CD4-positive, alpha-beta memory T cell (primary cell): ENCODE results near the gene VN1R2. TPM values are rescaled to one million over a fixed set of nuclear protein-coding genes. Genes with fewer than 3 reads are reported as not detected.
"Not testable (repeated sequence)": the region's sequence is repeated elsewhere in the genome, so short reads cannot be mapped to it uniquely, and the experiment has no call there.

Source experiments
- CTCF ChIA-PET: fragments of 350-600 bp; sonication (Branson Sonifier 250); formaldehyde crosslinking; loops from one replicate; lab custom pipeline; 2021; ENCODE audit warnings: inconsistent platforms; ENCODE audit not compliant: partially characterized antibody; lab: Charles Lee
- POLR2A ChIA-PET: fragments of 350-600 bp; sonication (Branson Sonifier 250); formaldehyde crosslinking; loops from one replicate; lab custom pipeline; 2021; ENCODE audit not compliant: partially characterized antibody; lab: Charles Lee
- DNase-seq, 5 donors: peaks; one replicate each; pipeline versions ENCODE4 v3.0.0 to v3.0.0-alpha.2; 2020 to 2022; ENCODE audit warnings: mixed read lengths in 1 of 5
- H3K27ac ChIP-seq: one replicate; pipeline ENCODE4 v1.7.0; 2013; ENCODE audit warnings: low read depth, low read length
- H3K27me3 ChIP-seq: 2 replicates; pipeline ENCODE4 v1.7.0; 2013; ENCODE audit warnings: mild to moderate bottlenecking, low read length, moderate library complexity; ENCODE audit not compliant: insufficient read depth
- H3K36me3 ChIP-seq: 2 replicates; pipeline ENCODE4 v1.7.0; 2013; ENCODE audit warnings: mild to moderate bottlenecking, low read length, moderate library complexity; ENCODE audit not compliant: insufficient read depth
- H3K4me1 ChIP-seq: 2 replicates; pipeline ENCODE4 v1.7.0; 2013; ENCODE audit warnings: mild to moderate bottlenecking, low read length, moderate library complexity; ENCODE audit not compliant: insufficient read depth
- H3K4me3 ChIP-seq, 2 donors: one replicate each; pipeline ENCODE4 v1.7.0; 2013; ENCODE audit warnings: low read length in 2 of 2, mild to moderate bottlenecking in 1 of 2
- H3K9me3 ChIP-seq, 2 donors: one replicate each; pipeline ENCODE4 v1.7.0; 2013; ENCODE audit warnings: low read length in 2 of 2, control low read depth in 1 of 2; ENCODE audit not compliant: control insufficient read depth in 1 of 2
- H3K27ac Mint-ChIP-seq, 7 donors: one replicate each; pipeline ENCODE4 v1.8.0; 2020 to 2021; ENCODE audit warnings: mixed read lengths in 7 of 7, mild to moderate bottlenecking in 6 of 7, inconsistent platforms in 3 of 7, moderate library complexity in 3 of 7
- H3K27me3 Mint-ChIP-seq, 2 donors: one replicate each; pipeline ENCODE4 v1.8.0; 2020 to 2021; ENCODE audit warnings: mixed read lengths in 2 of 2
- H3K36me3 Mint-ChIP-seq, 2 donors: one replicate each; pipeline ENCODE4 v1.8.0; 2020 to 2021; ENCODE audit warnings: mixed read lengths in 2 of 2, inconsistent platforms in 1 of 2, mild to moderate bottlenecking in 1 of 2
- H3K4me1 Mint-ChIP-seq, 4 donors: one replicate each; pipeline ENCODE4 v1.8.0; 2020 to 2021; ENCODE audit warnings: mixed read lengths in 4 of 4, mild to moderate bottlenecking in 1 of 4
- H3K4me3 Mint-ChIP-seq, 8 donors: one replicate each; pipeline ENCODE4 v1.8.0; 2020 to 2021; ENCODE audit warnings: mixed read lengths in 8 of 8, mild to moderate bottlenecking in 7 of 8, moderate library complexity in 6 of 8, inconsistent platforms in 3 of 8
- H3K9me3 Mint-ChIP-seq, 8 donors: one replicate each; pipeline ENCODE4 v1.8.0; 2020 to 2021; ENCODE audit warnings: mixed read lengths in 8 of 8, mild to moderate bottlenecking in 5 of 8, inconsistent platforms in 3 of 8, moderate library complexity in 1 of 8
- intact Hi-C: fragments of 100-400 bp; cut with micrococcal nuclease; formaldehyde crosslinking; loops from one replicate; pipeline ENCODE4 v1.15.1; 2023
- polyA plus RNA-seq, 2 donors: library from polyadenylated mRNA; unstranded; fragments of 300-500 nt; fragmentation: Illumina TruSeq; gene quantifications; one replicate each; pipeline ENCODE4 v1.2.3, GENCODE V29; 2021
- total RNA-seq, 2 experiments: library from RNA; stranded (reverse); gene quantifications; one replicate each; pipeline ENCODE4 v1.2.3, GENCODE V29; 2021

Gene VN1R2
- total and polyA plus RNA-seq, 4 experiments from 2014 or later: not detected

- H3K27ac Mint-ChIP-seq: no peak overlapping the region
- no peaks in the 10 kb centered on the region for H3K27me3 Mint-ChIP-seq
- H3K36me3 ChIP-seq: no peaks in the 10 kb centered on the region
- peaks cover 4 to 17% of the 10 kb centered on the region in 2 donors for H3K9me3 ChIP-seq
- H3K27ac ChIP-seq: no peak overlapping the region
- H3K4me1 ChIP-seq: no peaks in the 10 kb centered on the region
- peaks cover 2 to 4% of the 10 kb centered on the region in 2 donors for H3K36me3 Mint-ChIP-seq
- ChIA-PET POLR2A (no interaction called here), CTCF (no interaction called here)
- intact Hi-C loops: no loop called here
- H3K4me3 Mint-ChIP-seq: no peak overlapping the region
- H3K9me3 Mint-ChIP-seq: peaks cover 2 to 77% (median 59%) of the 10 kb centered on the region in 8 donors
- no peaks in the 10 kb centered on the region for H3K27me3 ChIP-seq
- no peak overlapping the region for H3K4me3 ChIP-seq
- no peaks in the 10 kb centered on the region for H3K4me1 Mint-ChIP-seq
- no peak for DNase-seq
These were observed 32.9 kb downstream of the VN1R2 start for GRCh38 chr19:53290758-53291549.

DNA sequence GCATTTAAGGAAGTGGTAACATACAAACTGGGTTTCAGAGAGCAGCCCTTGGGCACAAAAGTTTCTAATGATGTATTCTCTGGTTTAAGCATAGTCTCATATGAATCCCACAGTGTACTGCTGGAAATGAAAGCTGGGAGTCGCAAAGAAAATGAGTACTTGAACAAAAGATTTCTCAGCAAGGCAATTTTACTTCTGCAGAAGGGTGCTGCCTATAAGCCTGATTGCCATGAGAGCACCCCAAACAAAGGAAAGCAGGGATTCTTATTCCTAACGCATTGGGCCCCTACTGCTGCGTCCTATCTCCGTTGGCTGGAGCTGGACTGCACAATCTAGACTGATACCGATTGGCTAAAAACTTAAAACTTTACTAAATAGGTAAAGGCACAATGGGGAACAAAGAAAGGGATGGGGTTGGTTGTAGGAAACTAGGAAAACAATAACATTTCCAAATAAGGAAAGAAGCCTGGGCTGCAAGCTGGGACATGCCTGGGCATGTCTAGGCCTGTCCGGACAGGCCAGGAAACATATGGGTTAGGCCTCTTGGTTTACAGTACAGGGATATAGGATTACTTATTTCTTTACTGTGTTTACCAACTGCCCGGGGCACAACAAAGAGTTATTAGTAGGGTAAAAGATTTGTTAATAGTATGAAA is 36.8 kb downstream of the VN1R2 start:
- Mint-ChIP-seq H3K36me3 (peaks cover 7 to 11% of the 10 kb centered on the region in 2 donors), H3K27me3 (no peaks in the 10 kb centered on the region), H3K4me3 (no peak overlapping the region), H3K9me3 (peaks cover 2 to 70% (median 56%) of the 10 kb centered on the region in 8 donors), H3K27ac (no peak overlapping the region), H3K4me1 (no peaks in the 10 kb centered on the region)
- ChIA-PET CTCF (no interaction called here), POLR2A (no interaction called here)
- peaks cover 4 to 17% of the 10 kb centered on the region in 2 donors for H3K9me3 ChIP-seq
- H3K27ac ChIP-seq: no peak overlapping the region
- no peak for DNase-seq
- intact Hi-C loops: no loop called here
- no peak overlapping the region for H3K4me3 ChIP-seq
- no peaks in the 10 kb centered on the region for H3K27me3 ChIP-seq
- no peaks in the 10 kb centered on the region for H3K4me1 ChIP-seq
- no peaks in the 10 kb centered on the region for H3K36me3 ChIP-seq

DNA sequence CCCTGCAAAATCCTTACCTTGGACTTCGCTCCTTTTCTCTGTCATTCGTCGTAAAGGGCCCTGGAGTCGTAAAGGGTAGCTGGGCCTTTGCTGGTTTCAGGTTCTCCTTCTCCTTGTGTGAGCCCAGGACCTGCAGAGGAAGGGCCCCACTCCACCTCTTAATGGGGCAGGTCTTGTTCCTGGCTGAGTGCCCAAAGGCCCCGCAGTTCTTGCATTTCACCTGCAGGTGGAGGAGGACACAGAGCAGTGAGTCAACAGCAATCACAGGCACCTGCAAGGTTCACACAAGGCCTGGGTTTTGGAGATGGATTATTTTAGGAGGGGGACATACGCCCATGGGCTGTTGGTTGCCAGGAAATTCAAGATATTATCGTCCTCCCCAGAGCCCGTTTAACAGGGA is 43.2 kb downstream of the VN1R2 start:
- H3K27me3 ChIP-seq, H3K36me3 ChIP-seq, H3K27me3 Mint-ChIP-seq, H3K9me3 ChIP-seq, H3K4me3 ChIP-seq, H3K4me3 Mint-ChIP-seq, DNase-seq, H3K27ac Mint-ChIP-seq, POLR2A ChIA-PET, H3K4me1 Mint-ChIP-seq, H3K27ac ChIP-seq, H3K4me1 ChIP-seq, intact Hi-C loops: not testable (repeated sequence)
- peaks cover 0 to 43% (median 21%) of the 10 kb centered on the region in 8 donors for H3K9me3 Mint-ChIP-seq
- CTCF ChIA-PET: interaction anchor here (0.6 kb wide), 1 partner anchor 724 kb away, joined by 3 read pairs; no protein-coding TSS in a partner anchor
- peaks cover 0 to 15% of the 10 kb centered on the region in 2 donors for H3K36me3 Mint-ChIP-seq

GRCh38 chr19:53308339-53308811 is 50.3 kb downstream of the VN1R2 start:
- peaks cover 5 to 6% of the 10 kb centered on the region in 2 donors for H3K36me3 Mint-ChIP-seq
- Histone ChIP-seq H3K27ac (no peak overlapping the region), H3K4me3 (no peak overlapping the region), H3K36me3 (no peaks in the 10 kb centered on the region), H3K4me1 (no peaks in the 10 kb centered on the region), H3K27me3 (no peaks in the 10 kb centered on the region), H3K9me3 (no peaks in the 10 kb centered on the region)
- H3K9me3 Mint-ChIP-seq: peaks cover 3 to 74% (median 48%) of the 10 kb centered on the region in 8 donors
- ChIA-PET POLR2A (no interaction called here), CTCF (interaction anchor here (0.7 kb wide), 1 partner anchor 1689 kb away, joined by 3 read pairs; no protein-coding TSS in a partner anchor)
- no peak overlapping the region for H3K27ac Mint-ChIP-seq
- H3K27me3 Mint-ChIP-seq: peaks cover 12 to 20% of the 10 kb centered on the region in 2 donors
- intact Hi-C loops: no loop called here
- peaks cover 0 to 3% (median under 1%) of the 10 kb centered on the region in 4 donors for H3K4me1 Mint-ChIP-seq
- no peak overlapping the region for H3K4me3 Mint-ChIP-seq
- DNase-seq: no peak

Other genes starting within 250 kb of the VN1R2 start
- gene ERVV-1, start 244.4 kb upstream of the VN1R2 start, total RNA-seq: not detected
- gene ERVV-1, start 244.4 kb upstream of the VN1R2 start, polyA plus RNA-seq: not detected
- gene ERVV-2, start 213.6 kb upstream of the VN1R2 start, total RNA-seq: not detected
- gene ERVV-2, start 213.6 kb upstream of the VN1R2 start, polyA plus RNA-seq: not detected
- gene ZNF160, start 154.9 kb upstream of the VN1R2 start, total RNA-seq: 10 to 100 TPM; 72.0 to 81.1 TPM
- 10 to 100 TPM; 19.0 to 31.0 TPM for gene ZNF160, start 154.9 kb upstream of the VN1R2 start, polyA plus RNA-seq
- 1 to 10 TPM; 1.0 to 1.3 TPM for gene ZNF415, start 125.4 kb upstream of the VN1R2 start, total RNA-seq
- gene ZNF415, start 125.4 kb upstream of the VN1R2 start, polyA plus RNA-seq: 1 to 10 TPM; 1.6 to 1.8 TPM
- gene ZNF347, start 99.2 kb upstream of the VN1R2 start, total RNA-seq: 10 to 100 TPM; 23.0 to 24.3 TPM
- 1 to 10 TPM; 3.4 to 4.5 TPM for gene ZNF347, start 99.2 kb upstream of the VN1R2 start, polyA plus RNA-seq
- gene ZNF665, start 64.9 kb upstream of the VN1R2 start, total RNA-seq: 1 to 10 TPM; 8.2 to 8.7 TPM
- 1 to 10 TPM; 6.6 to 6.7 TPM for gene ZNF665, start 64.9 kb upstream of the VN1R2 start, polyA plus RNA-seq
- 10 to 100 TPM; 19.8 to 24.2 TPM for gene ZNF677, start 3.4 kb upstream of the VN1R2 start, total RNA-seq
- gene ZNF677, start 3.4 kb upstream of the VN1R2 start, polyA plus RNA-seq: 10 to 100 TPM; 14.3 to 19.1 TPM
- gene VN1R4, start 9.4 kb downstream of the VN1R2 start, total RNA-seq: not detected
- gene VN1R4, start 9.4 kb downstream of the VN1R2 start, polyA plus RNA-seq: not detected
- 10 to 100 TPM; 18.0 to 19.4 TPM for gene ZNF845, start 75.5 kb downstream of the VN1R2 start, total RNA-seq
- gene ZNF845, start 75.5 kb downstream of the VN1R2 start, polyA plus RNA-seq: 10 to 100 TPM; 12.2 to 13.4 TPM
- gene ZNF525, start 107.4 kb downstream of the VN1R2 start, total RNA-seq: 10 to 100 TPM; 36.5 to 36.6 TPM
- 1 to 10 TPM; 2.4 to 9.3 TPM for gene ZNF525, start 107.4 kb downstream of the VN1R2 start, polyA plus RNA-seq
- gene ZNF765, start 136.9 kb downstream of the VN1R2 start, total RNA-seq: 10 to 100 TPM; 20.9 to 21.6 TPM
- 1 to 10 TPM; 7.2 to 9.9 TPM for gene ZNF765, start 136.9 kb downstream of the VN1R2 start, polyA plus RNA-seq
- gene ZNF761, start 173.7 kb downstream of the VN1R2 start, total RNA-seq: 10 to 100 TPM; 18.3 to 20.2 TPM
- gene ZNF761, start 173.7 kb downstream of the VN1R2 start, polyA plus RNA-seq: 10 to 100 TPM; 11.2 to 11.4 TPM
- gene ZNF813, start 209.4 kb downstream of the VN1R2 start, total RNA-seq: 10 to 100 TPM in 1 of 2 experiments, 1 to 10 TPM in 1; 9.4 to 10.1 TPM
- gene ZNF813, start 209.4 kb downstream of the VN1R2 start, polyA plus RNA-seq: 1 to 10 TPM in 1 of 2 donors, under 1 TPM in 1; 0.86 to 5.9 TPM